ENCODE data around the gene AGBL1.
"Not testable (repeated sequence)": the region's sequence is repeated elsewhere in the genome, so short reads cannot be mapped to it uniquely, and the experiment has no call there.

The AGBL1 gene

GRCh38 chr15:86846036-86846435 is 766.4 kb downstream of the AGBL1 start:
- DNase-seq: no peak

- DNase-seq: no peak
These were observed 769.5 kb downstream of the AGBL1 start for GRCh38 chr15:86849136-86849535.

DNA sequence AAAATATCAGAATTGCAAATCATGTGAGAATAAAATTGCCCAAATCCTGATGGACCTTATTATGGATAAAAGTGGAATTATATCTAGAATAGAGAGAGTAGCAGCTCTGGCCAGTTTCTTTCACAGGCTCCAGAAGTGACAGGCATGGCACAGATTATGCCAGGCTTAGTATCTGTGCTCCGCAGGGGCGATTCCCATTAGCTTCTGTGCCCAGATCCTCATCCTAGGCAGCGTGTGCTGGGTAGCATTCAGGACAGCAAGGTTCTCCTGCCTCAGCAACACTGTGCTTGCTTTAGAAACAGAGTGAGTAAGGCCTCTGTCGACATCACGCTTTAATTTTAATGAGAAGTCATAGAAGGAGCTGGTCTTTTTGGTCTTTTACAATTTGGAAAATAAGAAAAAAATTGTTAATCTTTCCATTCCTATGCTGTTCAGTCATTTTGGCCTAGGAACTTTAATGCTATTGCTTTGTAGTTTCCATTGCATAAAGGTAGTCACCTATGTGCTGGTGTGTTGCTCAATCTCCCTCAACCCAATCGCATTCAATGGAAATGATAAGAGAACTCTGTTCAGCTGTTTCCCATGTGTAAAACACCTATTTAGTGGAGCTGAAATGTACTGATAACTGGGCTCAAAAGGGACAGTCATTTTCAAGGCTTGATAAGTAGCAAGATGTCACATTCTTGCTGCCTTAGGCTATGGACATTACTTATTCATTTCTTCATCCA is 770.1 kb downstream of the AGBL1 start:
- DNase-seq: no peak

DNA sequence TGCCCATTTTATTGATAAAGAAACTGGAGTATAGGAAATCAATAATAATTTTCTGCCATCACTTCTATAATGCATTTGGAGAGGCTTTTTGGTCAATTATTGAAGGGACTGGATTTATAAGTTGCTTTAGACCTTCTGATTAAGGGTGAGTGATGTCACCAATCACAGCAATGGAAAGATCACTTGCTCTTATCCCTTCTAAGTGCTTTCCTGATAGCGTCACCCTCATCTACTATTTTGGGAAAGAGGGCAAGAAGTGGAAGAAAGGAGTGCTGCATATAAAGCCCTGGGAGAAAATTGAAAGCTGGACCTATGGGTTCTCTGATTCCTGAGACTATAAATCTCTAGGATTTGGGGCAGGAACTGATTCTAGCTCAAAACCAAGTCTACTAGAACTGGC is 771.3 kb downstream of the AGBL1 start:
- DNase-seq: no peak

DNA sequence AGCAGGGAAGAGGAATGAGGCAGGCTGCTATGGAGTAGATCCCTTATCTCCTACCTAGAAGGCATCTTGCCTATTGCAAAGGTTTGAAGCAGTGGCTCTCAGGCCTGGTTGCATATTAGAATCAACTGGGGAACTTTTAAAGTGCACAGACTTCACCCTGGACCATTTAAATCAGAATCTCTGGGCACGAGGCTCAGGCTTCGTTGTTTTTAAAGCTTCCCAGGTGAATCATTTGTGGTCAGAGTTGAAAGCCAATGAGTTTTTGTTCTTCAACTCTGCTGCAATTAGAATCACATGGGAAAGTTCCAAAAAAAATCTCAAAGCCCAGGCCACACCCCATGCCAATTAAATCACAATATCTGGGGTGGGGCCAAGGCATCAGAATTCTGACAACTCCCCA is 773.1 kb downstream of the AGBL1 start:
- no peak for DNase-seq

DNA sequence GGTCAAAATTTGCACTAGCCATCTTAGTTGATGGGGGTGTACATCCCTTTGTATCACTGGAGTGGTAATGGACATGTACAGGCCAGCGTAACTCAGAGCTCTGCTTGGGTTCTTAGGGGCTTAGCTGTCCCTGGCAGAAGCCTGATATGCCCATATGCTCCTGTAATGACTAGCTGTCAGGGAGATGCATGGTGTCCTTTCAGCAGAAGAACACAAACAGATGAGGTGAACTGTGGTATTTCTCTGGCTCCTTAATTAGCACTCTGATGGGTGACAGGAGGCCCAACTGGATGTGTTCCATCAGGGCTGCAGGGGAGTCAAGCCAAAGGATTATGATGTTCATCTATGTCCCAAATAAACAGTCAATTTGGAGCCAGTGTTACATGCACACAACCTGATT is 774.5 kb downstream of the AGBL1 start:
- DNase-seq: no peak

DNA sequence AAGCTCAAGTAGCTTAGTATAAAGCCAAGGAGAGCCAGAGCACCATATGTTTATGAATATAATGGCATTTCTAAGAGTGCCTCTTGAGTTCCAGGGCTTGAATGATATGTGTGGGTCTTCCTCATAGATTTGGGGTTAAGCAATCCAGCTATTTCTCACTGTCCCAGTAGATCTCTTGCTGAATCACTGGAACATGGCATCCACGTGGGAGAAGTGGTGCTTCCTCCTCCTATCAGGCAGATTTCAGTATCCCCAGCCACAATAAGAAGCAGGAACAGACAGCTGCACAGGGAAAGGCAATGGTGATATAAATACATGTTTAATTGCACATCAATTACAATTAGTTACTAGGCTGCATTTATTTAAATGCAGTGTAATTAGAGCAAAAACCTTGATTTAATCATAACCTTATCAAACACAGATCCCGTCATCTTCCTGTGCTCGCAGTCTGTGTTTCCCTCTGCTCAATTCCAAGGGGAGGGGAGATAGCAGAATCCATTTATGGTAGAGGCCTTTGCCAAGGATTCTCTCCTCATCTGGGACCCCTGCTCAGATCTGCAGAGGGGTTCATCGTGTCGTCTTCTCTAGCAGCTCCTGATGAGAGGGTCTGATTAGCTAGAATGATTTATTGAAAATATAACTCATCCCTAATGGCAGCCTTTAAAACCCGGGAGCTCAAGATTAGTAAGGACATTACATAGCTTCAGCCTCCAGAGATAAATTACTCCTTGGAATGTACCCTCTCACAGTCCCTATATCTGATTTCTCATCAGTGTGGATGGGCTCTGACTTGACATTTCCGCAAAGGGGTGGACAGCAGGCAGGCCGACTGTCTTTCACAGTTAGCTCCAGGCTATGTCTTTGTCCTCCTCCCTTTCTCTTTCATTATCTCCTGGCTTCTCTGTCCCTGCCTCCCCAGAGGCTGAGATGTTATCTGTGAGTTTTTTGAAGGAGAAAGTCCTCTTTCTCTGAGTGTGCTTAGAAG is 775.9 kb downstream of the AGBL1 start:
- no peak for DNase-seq

DNA sequence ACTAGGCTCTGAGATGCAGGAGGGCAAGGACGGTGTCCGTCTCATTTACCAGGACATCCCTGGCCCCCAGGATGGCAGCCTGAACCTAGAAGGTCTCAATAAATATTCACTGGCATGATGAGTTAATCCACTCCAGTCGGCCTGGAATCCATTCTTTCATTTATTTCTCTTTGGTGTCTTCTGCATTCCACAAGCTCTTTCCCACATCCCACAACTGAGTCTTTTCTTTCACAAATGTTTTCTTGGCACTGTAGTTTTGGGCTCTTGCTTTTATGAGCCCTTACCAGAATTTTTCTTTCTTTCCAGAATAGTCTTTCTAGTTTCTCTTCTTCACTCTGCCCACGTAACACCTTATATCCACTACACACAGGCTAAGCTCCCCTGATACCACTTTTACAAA is 778.0 kb downstream of the AGBL1 start:
- DNase-seq: no peak

- no peak for DNase-seq
These were observed 783.7 kb downstream of the AGBL1 start for GRCh38 chr15:86863226-86863915.

DNA sequence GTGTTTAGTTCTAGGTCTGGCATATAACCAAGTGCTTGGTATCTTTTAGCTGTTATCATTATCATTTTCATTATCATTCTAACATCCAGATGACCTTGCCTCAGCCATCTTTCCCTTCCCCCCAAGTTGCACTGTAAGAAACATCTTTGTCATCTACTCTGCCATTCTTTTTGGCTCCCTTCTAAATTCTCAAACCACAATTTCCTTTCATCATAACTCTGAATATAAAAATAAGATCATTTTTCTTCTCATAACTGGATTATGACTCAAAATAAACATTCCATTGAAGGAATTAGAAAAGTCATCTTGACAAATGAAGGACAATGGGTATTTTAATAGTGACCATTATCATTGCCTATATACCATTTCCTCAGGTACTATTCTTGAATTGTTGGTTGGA is 786.2 kb downstream of the AGBL1 start:
- no peak for DNase-seq

- DNase-seq: no peak
These were observed 791.2 kb downstream of the AGBL1 start for GRCh38 chr15:86870846-86871245.

DNA sequence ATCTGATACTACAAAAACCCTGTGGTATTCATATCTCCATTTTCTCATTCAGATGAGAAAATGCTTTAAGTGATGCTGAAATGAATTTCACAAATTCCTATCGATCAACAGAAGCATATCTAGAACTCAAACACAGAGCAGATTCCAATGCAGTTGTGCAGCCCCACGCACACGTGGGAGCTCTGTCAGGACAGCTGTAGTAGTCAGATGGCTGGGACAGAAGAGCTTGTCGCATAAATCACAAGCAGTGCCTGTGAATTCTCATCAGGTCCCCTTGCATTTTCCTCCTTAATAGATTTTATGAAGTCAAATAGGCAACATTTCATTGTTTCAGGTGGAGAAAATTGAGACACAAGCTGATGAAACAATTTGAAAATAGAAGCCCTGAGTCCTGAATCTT is 792.3 kb downstream of the AGBL1 start:
- no peak for DNase-seq

GRCh38 chr15:86872782-86873181 is 793.1 kb downstream of the AGBL1 start:
- DNase-seq: no peak

DNA sequence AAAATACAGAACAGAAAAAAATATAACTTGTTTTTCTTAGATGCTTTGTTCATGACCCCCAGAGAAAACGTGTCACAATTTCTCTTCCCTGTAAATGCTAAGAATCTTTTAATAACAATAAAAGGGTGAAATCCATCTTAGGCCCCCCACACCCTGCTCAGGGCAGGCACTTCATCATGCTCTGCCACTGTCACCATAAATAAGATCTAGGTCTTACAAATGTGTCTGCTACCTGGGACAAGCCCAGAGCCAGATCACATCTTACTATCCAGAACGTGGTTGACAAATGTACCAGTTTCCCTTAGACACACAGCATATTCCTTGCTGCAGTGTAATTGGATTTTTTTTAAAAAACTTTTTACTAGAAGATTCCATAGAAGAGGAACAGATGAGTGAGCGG is 795.4 kb downstream of the AGBL1 start:
- DNase-seq: no peak

DNA sequence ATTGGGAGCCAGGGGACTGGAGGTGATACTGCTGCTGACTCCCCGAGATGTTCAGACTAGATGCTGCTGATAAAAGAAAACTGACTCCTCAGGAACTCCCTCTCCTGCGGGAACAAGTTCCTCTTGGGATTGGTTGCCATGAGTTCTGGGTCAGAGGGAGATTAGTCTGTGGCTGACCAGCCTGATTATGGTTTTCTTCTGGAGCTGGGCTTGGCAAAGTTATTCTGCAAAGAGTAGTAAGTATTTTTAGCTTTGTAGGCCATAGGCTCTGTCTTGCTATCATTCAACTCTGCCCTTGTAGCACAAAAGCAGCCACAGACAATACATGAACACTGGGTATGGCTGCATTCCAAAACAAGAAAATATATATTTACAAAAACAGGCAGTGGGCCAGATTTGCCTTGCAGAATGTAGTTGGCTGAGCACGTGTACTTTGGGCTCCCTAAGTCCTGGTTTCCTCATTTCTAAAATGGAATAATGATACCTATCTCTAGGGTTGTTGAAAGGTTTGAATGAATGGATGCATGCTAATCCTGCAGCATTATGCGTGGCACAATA is 796.8 kb downstream of the AGBL1 start:
- no peak for DNase-seq

DNA sequence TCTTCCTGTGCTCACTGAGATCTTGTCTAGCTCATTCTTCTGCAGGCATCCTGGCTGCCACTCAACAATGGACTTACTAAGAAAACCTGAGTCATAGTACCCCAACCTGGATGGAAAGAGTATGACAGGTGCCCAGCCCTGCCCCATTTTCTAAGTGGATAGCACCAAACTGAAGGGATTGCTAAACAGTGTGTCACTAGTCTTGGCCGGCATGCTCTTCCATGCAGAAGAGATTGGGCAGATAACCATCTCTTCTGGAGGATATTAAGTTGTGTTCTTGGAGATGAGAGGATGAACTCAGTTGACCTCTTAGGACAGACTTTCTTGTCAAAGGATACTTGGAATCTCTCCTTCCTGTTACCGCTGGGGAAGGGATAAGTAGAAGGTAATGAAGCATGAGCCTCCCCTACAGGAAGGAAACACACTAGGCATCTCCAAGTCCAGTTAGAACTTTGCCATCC is 797.5 kb downstream of the AGBL1 start:
- no peak for DNase-seq

DNA sequence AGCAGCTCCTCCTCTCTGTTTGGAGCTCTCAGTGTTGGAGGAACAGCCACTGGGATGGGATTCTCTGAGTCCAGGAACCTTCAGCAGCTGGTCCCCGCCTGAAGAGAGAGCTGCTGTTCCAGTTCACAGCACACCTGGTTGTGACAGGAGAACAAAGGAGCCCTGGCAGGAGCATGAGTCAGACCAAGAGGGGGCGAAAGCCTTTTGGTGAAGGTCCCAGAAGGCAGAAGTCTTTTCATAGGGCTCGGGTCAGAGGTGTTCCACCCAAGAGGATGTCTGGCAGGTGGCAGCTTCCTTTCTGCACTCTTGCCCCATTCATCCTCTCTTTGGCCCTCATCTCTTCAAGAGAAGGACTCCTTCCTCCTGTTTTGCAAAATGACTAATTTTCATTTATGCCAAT is 799.2 kb downstream of the AGBL1 start:
- DNase-seq: not testable (repeated sequence)

- DNase-seq: no peak
These were observed 799.9 kb downstream of the AGBL1 start for GRCh38 chr15:86879250-86880229.

DNA sequence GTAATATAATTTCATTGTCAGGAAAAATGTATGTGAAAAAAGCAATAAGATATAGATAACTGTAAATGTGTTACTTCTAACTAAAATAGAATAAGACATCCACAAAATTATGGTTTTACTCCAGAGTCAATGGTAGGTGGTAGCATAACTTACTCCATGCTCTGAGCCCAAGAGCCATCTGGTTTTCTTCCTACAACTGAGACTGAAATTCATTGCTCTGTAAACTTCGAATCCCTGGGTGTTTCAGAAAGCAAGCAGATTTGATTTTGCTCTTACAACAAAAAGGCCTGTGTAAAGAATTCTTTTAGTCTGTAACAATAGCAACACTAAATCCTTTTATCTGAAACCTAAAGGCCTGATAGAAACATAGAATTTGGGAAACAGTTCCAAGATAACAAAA is 805.9 kb downstream of the AGBL1 start:
- DNase-seq: no peak

- no peak for DNase-seq
These were observed 813.2 kb downstream of the AGBL1 start for GRCh38 chr15:86892774-86893449.

- DNase-seq: no peak
These were observed 814.6 kb downstream of the AGBL1 start for GRCh38 chr15:86894269-86894668.

Measured in CD4-positive, alpha-beta T cell treated with Interleukin-15 for 1 hour (primary cell).